GM21786 (cell line): Measurements from ENCODE around the gene GPX6.
"Not testable (repeated sequence)": the region's sequence is repeated elsewhere in the genome, so short reads cannot be mapped to it uniquely, and the experiment has no call there.

Experiments
- ATAC-seq: cut with Tn5 transposase; IDR thresholded peaks from one replicate; pipeline ENCODE4 v1.9.1; 2021; ENCODE audit not compliant: unreplicated experiment

The GPX6 gene

DNA sequence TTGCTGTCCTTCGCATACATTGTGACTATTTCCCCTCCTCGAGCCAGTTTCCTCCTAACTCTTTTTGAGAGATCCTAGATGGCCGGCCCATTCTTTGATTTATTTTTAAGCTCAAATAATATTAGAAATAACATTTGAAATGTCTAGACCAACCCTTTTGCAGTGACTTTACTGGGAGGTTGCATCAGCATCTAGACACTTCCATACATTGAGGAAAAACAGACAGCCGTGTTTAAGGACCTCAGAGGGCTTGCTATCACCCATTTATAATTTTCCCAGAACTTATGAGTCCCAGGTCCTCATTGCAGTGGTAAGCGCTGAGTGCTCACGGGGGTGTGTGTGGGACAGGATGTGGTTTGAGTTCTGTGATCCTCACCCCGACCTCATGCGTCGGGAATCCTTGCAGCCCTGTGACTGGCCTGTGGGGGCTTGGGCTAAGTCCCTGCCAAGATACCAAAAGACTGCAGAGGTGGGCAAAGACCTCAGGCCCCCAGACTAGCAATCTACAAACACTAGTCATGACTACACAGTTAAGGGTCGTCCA is 10.0 kb upstream of the GPX6 start, which contains the start of gene GPX5:
Gene GPX5 (plus strand): TSS at position 386 of the 544 bp plus-strand sequence. CDS start 133 bp downstream, at position 519.
- no peak for ATAC-seq

- no peak for ATAC-seq
Observed at GRCh38 chr6:28523241-28523622, 7.6 kb upstream of the GPX6 start.

- no peak for ATAC-seq
Observed at GRCh38 chr6:28522594-28523240, 7.1 kb upstream of the GPX6 start.

- no peak for ATAC-seq
Observed at GRCh38 chr6:28517964-28518363, 2.4 kb upstream of the GPX6 start.

- ATAC-seq = not testable (repeated sequence)
Observed at GRCh38 chr6:28512387-28512786, 3.2 kb downstream of the GPX6 start.

- ATAC-seq = no peak
Observed at GRCh38 chr6:28511628-28512300, 3.8 kb downstream of the GPX6 start.

- ATAC-seq = no peak
Observed at GRCh38 chr6:28506807-28507475, 8.7 kb downstream of the GPX6 start.

DNA sequence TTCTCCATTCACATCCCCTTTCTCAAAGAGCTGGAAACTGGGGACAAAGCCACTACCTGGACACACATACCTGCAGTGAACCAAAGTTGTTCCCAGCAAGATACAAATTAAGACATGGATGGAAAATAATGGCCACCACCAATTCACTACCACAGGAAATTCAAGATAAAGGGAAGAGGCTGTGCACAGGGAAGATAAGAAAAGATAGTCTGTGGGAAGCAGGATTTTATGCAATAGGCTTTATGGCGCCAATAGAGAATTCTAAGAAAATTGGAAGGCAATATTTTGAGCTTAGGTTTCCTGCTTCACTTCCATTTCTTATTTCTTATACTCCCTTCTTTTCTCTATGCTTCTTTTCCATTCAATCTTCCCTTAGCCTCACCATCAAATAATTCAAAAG is 9.9 kb downstream of the GPX6 start:
- ATAC-seq = no peak

- not testable (repeated sequence) for ATAC-seq
Observed at GRCh38 chr6:28502709-28503305, 12.8 kb downstream of the GPX6 start.

DNA sequence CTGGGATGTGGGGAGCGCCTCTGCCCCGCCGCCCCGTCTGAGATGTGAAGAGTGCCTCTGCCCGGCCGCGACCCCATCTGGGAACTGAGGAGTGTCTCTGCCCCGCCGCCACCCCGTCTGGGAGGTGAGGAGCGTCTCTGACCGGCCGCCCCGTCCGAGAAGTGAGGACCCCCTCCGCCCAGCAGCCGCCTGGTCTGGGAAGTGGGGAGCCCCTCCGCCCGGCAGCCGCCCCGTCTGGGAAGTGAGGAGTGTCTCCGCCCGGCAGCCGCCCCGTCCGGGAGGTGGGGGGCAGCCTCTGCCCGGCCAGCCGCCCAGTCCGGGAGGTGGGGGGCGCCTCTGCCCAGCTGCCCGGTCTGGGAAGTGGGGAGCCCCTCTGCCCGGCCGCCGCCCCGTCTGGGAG is 13.5 kb downstream of the GPX6 start:
- ATAC-seq = not testable (repeated sequence)

- no peak for ATAC-seq
Observed at GRCh38 chr6:28501259-28501658, 14.3 kb downstream of the GPX6 start.

GRCh38 chr6:28497893-28498292 is 17.7 kb downstream of the GPX6 start:
- ATAC-seq = no peak

GRCh38 chr6:28497306-28497705 is 18.3 kb downstream of the GPX6 start:
- ATAC-seq = no peak

DNA sequence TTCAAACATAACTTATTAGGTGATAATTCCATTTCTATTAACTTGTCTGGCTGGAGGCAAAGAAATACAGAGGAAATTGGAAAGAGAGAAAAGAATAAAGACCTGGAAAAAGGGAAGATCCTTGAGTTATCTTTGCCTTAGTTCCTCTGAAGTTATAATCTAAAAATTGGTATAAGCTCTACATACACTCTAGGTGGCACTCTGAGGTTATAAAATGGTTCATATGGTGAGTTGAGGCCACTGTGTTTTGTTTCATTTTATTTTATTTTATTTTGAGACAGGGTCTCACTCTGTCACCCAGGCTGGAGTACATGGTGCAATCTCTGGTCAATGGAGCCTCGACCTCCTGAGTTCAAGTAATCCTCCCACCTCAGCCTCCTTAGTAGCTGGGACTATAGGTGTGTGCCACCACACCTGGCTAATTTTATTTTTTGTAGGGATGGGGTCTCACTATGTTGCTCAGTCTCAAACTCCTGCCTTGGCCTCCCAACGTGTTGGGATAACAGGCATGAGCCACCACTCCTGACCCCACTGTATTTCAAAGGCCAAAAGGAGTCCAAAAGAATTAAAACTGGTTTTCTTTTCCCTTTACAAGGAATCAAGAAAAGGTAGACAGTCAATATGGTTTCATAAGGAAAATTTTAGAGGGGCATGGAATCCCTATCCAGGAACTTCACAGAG is 19.4 kb downstream of the GPX6 start:
- no peak for ATAC-seq

- no peak for ATAC-seq
Observed at GRCh38 chr6:28491984-28492317, 23.6 kb downstream of the GPX6 start.

- ATAC-seq = no peak
Observed at GRCh38 chr6:28490205-28490890, 25.2 kb downstream of the GPX6 start.

- ATAC-seq = no peak
Observed at GRCh38 chr6:28489366-28490204, 26.0 kb downstream of the GPX6 start.

- ATAC-seq = no peak
Observed at GRCh38 chr6:28488916-28489365, 26.7 kb downstream of the GPX6 start.

DNA sequence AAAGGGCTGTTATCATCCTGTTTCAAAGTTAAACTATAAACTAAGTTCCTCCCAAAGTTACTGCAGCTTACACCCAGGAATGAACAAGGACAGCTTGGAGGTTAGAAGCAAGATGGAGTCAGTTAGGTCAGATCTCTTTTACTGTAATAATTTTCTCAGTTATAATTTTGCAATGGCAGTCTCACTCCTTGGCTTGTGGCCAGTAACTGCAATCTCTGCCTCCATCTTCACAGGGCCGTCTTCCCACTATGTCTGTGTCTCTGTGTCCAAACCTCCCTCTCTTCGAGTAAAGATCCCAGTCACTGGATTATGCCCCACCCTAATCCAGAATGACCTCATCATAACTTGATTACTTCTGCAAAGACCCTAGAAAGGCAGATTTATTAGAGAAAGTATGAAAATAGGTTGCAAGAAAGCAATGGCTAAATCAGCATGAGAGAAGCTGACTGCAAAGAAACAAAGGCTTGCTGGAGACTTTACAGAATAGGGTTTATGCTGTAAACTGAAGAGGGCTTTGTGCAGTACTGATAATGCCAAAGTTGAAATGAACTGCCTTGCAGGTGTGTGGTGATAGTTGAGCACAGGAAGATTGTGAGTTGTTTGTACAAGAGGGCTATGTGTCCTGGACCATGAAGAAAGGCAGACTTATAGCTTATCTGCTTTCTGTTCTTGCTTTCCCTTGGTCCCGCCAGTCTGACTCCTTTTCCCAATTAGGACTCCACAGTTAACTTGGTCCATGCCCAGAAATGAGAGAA is 28.4 kb downstream of the GPX6 start:
- no peak for ATAC-seq
